NCI-H1105 treated with DMSO at 0.1 percent for 48 hours (cell line): Measurements from ENCODE around the gene EEFSEC.
A peak's percentile ranks its signal among the peaks of the same experiment; 100 is the strongest.

Experiments used
- DNase-seq: peaks from one replicate; lab custom pipeline; 2025; lab: John Stamatoyannopoulos, UW

EEFSEC gene, protein sequence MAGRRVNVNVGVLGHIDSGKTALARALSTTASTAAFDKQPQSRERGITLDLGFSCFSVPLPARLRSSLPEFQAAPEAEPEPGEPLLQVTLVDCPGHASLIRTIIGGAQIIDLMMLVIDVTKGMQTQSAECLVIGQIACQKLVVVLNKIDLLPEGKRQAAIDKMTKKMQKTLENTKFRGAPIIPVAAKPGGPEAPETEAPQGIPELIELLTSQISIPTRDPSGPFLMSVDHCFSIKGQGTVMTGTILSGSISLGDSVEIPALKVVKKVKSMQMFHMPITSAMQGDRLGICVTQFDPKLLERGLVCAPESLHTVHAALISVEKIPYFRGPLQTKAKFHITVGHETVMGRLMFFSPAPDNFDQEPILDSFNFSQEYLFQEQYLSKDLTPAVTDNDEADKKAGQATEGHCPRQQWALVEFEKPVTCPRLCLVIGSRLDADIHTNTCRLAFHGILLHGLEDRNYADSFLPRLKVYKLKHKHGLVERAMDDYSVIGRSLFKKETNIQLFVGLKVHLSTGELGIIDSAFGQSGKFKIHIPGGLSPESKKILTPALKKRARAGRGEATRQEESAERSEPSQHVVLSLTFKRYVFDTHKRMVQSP

DNA sequence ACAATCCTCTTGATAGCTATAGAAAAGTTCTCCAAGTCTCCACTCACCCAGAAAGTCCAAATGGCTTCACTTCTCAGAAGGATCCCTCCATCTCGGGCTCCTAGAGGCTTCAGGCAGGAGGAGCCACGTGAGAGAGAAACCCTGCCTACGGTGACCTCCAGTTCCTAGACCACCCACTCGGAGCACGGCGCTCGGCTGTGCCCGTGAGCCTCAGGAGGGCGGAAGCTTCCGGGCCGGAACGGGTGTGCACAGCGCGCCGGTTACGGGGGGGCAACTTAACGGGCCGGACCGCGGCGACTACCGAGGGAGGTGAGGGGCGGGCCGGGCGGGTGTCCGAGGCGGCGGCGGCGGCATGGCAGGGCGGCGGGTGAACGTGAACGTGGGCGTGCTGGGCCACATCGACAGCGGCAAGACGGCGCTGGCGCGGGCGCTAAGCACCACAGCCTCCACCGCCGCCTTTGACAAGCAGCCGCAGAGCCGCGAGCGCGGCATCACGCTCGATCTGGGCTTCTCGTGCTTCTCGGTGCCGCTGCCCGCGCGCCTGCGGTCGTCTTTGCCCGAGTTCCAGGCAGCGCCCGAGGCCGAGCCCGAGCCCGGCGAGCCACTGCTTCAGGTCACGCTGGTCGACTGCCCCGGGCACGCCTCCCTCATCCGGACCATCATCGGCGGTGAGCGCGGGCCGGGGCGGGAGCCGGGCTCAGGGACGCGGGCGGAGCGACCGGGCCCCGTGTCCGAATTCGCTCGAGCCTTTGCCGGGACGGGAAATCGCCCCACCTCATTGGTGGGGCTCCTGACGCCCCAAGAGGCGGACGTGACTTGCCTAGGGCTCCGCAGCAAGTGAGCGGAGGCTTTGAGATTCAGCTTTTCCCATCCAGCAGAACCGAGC lies at the start of gene EEFSEC:
Gene EEFSEC (plus strand): TSS at position 326 of the 886 bp plus-strand sequence. CDS start 27 bp downstream, at position 353.
- peak; percentile 85 for DNase-seq

DNA sequence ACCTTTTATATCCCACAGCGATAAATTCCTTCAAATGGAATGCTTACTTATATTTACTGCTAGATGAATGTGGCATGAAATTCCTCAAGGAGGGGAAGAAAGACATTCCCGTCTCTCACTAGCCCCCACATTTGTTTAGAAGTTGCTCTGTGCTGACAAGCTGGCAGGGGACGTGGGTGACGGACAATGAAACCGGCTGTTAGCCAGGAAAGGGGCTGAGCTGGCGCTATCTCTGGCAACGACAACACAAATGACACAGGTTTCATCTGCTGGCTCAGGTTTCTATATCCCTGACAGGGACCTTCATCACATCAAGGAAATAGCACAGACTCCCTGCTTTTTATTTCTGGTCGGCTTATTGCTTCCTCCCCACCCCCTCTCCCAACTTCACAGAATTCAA lies 45.4 kb upstream of the EEFSEC start:
- no peak for DNase-seq

DNA sequence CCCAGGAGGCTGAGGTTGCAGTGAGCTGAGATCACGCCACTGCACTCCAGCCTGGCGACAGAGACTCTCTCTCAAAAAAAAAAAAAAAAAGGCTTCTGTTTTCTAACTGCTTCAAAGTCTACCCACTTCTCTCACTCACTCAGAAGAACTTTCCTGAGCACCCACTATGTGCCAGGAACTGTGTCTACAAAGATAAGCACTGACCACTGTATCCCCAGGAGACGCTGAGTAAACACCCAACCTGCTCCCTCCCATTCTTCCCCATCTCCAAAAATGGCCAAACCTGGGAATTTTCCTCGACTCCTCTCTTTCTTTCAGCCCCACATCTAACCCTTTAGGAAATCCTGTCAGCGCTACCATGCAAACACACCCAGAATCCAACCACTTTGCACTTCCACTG lies 42.1 kb upstream of the EEFSEC start:
- DNase-seq: no peak

DNA sequence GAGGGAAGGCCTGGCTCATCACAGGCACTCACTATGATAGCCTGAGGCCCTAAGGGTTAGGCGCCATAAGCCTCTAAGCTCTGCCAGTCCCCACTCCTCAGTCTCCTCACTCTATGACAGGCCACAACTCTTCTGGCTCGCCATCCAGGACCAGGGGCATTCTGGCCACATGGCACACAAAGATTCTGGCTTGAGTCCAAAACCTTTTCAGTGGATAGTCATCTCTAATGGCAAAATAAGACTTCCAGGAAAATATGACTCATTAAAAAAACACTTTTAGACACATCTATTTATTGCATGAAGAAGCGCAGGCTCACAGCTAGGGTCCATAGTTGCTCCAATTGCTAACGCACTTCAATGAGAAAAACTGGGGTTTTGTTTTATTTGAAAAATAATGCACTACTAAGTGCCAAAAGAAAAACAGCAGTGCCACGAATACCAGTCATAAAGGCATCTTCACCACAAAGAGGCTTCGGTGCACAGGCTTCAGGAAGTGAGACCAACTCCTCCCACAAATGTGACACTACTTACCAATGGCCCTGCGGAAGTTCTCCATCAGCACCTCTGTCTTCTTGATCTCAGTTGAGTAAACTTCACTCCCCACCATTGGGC lies 40.8 kb upstream of the EEFSEC start:
- peak; percentile 5 for DNase-seq

DNA sequence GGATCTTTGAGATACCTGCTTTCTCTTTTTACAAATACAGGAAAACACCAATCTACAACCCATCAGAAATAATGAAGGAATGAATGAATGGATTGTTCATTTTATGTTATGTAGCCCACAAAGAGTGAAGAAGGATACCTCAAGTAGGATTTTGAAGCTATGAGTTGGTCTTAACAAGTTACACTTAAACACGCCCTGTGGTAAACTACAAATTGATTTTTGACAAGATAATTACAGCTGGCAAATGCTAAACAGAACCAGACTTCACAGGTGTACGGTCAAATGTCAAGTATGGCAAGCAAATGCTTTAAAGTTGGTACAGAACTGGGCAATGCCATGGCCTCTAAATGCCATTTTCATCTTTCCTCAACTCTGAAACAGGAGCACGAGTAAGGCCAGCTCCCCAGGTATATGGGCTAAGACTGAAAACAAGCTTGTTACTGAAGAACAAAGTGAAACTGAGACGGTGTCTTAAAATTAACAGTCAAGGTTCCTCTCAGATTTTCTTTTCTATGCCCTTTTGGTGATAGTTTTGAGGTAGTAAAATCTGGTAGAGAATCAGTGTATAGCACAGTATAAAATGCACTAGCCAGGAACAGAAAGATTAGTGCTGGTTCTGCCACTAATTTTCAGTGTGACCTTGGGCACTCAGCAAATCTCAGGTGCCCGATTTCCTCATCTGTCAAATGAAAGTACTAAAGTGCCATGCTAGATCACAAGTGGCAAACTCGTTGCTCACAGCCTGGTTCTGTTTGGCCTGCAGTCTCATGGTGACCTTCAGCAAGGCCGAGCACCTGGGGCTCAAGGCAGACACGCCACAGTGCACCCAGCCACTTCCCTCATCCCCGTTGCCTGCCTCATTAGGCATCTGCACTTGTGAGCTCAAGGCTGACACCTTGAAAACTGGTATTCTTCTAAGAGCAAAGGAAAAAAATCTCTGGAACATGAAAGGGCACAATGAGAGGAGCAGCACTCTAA lies 39.2 kb upstream of the EEFSEC start:
- no peak for DNase-seq

DNA sequence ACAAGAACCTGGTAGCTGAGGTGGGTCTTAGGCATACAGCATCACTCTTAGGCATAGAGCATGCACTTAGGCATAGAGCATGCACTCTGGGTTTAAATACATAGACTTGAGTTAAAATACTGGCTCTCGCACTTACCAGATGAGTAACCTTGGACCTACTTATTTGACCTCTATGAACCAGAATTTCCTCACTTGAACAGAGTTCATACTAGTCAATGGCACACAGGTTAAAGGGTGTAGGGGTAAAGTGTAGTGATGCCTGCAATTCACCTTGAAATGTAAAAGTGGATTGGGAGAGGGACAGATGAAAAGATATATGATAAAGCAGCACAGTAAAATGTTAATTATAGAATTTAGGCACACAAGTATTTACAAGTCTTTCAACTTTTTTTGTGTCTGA lies 31.3 kb upstream of the EEFSEC start:
- DNase-seq: no peak

DNA sequence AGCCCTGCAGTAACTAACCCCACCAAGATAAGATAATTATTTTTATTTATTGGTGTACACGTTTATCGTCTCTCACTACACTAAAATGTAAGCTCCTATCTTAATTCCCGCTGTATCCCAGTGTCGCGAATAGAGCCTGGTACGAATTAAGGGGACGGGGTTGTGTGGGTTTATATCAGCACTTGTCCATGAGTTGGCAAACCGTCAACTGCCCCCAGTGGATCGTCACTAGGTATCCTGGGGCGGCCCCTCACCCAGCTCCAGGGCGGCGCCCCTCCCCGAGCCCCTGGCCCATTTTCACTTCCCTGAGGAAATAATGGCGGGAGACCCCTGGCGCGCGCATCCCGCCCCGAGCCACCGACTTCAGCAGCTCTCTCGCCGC lies 30.1 kb upstream of the EEFSEC start:
- DNase-seq: no peak

DNA sequence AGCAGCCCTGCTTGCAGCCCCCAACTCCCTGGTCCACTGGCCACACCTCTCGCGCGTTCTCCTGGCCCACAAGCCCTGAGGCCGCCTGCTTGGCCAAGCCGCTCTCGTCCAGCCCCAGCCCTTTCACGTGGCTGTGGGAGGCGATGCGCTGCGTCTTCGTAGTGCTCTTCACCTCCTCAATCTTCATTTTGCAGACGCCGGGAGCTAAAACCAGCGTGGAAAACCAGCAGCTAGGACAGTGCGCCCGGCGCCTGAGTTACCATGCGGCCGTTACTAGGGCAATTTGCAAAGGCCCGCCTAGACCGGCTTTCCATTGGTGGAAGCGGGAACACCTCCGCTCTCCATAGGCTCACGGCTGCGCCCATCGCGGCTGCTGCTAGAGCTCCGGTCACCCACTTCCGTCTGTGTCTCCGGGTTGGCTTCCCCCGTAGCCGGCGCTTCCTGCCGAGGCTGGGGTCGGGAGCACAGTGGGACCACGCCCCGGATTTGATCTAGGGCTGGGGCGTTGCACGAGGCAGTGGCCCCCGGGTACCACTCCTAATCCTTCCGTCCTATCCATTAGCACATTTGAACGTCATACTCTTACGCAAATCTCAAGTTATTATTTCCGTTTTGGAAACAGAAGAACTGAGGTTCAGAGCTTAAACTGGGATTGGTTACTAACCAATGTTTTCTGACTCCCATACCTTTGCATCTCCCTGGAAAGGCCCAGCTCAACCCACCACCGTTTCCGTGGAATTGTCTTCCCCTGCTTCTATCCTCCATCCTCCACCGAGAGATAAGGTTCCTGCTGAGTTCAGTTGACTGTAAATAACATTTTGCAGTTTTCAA lies 29.5 kb upstream of the EEFSEC start, which contains the start of gene RUVBL1:
Gene RUVBL1 (minus strand): TSS at position 275 of the 831 bp plus-strand sequence. CDS start 88 bp downstream, at position 187.
- DNase-seq: peak; percentile 100

DNA sequence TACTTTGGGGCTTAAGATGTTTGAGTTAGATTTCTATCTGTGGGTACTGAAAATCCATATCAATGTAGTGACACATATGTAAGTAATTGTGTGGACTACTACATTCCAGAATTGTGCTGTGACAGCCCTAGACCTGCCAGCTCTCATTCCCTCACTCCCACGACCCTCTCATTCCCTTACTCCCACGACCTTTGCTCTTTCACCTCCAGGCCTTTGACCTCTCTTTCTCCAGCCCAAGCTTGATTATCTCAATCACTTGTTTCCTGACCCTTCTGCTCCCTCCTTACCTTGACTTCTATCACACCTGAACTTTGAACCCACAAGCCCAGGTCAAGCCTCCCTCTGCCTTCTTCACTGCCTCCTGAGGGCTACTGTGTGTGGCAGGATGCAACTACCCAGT lies 26.0 kb upstream of the EEFSEC start:
- no peak for DNase-seq

DNA sequence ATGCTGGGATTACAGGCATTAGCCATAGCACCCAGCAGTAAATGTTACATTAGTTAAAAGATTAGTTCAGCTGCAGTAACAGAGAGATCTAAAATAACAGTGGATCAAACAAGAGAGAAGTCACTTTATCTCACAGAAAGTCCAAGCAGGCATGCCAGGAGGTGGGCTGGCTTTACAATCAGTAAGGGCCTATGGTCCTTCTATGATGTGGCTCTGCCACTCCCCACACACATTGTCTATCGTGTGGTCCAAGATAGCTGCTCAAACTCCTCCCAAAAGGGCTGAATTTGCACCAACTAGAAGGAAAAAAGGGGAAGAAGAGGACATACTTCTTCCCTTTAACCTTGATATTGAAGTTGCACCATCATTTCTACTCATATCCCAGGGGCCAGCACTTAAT lies 25.0 kb upstream of the EEFSEC start:
- no peak for DNase-seq

DNA sequence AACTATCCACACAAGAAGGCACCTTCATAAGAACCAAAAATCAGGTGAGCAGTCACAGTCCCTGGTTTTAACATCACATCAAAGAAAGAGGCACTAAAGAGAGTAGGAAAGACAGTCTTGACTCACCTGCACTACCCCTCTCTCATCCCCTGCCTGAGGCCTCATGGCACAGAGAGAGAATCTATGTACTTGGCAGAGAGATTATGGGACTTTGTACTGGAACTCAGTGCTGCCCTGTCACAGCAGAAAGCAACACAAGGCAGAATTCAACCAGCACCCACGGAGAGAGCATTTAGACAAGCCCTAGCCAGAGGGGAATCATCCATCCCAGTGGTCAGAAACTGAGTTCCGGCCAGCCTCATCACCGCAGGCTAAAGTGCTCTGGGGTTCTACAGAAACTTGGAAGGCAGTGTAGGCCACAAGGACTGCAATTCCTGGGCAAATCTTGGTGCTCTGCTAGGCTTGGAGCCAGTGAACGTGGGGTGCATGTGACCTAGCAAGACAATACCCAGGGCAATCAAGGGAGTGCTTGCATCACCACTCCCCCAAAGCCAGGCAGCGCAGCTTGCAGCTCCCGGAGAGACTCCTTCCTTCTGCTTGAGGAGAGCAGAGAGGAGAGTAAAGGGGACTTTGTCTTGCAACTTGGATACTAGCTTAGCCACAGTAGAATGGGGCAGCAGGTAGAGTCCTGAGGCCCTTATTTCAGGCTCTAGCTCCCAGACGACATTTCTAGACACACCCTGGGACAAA lies 21.2 kb upstream of the EEFSEC start:
- DNase-seq: no peak

DNA sequence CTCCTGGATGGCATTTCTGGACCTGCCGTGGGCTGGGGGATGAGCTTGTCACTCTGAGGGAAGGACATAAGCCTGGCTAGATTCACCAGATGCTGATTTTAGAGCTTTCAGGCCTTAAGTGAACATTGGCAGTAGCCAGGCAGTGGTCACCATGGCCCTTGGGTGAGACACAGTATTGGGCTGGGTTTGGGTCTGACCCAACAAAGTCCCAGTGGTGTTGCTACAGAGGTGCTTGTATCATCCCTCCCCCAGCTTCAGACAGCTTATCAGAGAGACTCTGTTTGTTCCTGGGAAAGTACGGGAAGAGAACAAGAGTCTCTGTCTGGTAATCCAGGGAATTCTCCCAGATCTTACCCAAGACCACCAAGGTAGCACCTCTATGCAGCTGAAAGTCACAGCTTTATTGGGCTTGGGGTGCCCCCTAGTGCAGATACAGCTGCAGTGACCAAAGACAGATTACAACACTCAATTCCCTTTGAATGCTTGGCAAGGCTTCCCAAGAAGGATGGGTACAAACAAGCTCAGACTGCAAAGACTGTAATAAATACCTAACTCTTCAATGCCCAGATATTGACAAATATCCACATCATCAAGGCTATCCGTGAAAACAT lies 19.9 kb upstream of the EEFSEC start:
- DNase-seq: peak; percentile 69

DNA sequence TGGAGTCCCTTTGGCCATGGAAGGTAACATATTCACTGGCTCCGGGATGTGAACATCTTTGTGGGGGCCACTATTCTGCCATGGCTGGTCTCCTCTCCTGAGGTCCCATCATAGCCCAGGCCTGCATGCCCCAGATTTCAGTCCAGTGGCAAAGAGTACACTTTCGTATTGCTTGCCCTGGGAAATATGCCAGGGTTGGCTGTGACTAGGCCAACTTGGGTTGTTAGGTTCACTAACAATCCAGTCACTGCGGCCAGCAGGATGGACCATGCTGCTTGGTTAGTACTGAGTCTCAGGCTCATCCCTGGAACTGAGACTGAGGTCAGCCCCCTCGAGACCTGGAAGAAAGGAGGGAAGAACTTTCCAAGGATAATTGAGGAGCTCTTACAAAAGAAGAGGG lies 9.8 kb upstream of the EEFSEC start:
- DNase-seq: no peak

DNA sequence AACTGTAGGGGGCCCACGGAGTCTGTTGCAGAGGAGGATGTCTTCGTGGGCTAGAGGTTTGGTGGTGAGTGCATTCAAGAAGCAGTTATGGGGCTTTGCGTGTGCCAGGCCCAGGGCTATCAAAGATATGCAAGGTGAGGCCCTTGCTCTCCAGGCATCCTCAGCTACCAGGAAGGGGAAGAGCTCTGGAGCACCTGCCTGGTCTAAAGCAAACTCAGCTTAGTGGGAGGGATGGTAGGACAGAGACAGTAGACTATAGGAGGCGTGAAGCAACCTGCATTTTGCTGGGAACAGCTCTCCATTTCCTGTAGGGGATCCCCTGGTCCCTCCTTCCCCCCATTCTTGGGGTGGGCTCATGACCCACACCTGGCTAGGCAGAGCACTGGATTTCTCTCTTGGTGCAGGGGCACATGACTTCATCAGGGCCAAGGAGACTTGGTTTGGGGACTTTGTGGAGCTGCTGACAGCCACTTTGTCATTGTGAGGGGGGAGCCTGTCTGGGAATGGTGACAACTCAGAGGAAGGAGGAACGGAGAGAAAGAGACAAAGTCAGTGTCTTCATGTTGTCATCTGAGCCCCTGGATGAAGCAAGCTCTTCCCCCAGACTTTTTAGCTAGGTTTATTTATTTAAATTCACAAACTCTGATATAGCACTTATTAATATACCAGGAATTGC lies 8.6 kb upstream of the EEFSEC start:
- DNase-seq: no peak

DNA sequence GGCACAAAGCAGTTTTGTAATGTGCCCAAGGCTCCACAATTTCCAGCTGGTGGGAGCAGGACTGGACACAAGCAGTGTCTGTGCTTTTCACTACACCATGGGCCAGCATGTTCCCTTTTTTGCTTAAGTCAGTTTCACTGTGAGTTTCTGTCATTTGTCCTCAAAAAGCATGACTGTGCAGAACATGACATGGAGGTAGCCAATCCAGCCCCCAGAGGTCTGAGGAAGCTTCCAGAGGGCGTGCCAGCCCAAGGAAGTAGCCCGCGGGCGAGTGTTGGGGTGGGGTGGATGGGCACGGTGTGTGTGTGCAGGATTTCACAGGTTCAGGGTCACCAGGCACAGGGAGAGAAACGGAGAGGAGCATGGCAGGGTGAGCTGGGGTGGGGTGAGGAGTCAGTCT lies 8.0 kb upstream of the EEFSEC start:
- no peak for DNase-seq

DNA sequence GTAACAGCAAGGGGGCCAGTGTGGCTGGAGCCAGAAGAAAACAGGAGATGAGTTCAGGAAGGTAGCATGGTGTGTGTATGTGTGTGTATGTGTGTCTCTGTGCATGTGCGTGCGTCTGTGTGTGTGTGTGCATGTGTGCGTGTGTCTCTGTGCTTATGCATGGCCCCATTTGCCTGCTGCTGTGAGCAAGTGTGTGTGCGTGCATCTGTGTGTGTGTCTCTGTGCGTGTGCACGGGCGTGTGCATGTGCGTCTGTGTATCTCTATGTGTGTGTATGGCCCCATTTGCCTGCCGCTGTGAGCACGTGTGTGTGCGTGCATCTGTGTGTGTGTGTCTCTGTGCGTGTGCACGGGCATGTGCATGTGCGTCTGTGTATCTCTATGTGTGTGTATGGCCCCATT lies 7.1 kb upstream of the EEFSEC start:
- no peak for DNase-seq

DNA sequence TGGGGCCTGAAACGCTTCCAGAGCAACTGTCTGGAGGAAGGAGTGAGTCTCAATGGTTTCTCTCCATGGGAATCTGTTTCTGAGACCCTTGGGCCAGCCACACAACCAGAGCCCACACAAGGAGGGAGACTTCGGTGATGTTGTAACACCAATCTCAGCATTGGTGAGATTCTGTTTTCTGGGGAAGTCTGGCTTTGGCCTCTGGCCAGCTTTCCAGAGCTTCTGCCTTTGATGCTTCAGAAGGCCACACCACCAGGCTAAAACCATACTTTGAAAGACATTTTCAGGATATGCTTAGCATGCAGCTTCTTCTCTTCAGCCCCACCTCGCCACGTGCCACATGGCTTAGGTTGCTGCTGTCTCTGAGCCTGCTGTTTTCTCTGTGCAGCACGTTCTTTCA lies 3.6 kb upstream of the EEFSEC start:
- DNase-seq: no peak

DNA sequence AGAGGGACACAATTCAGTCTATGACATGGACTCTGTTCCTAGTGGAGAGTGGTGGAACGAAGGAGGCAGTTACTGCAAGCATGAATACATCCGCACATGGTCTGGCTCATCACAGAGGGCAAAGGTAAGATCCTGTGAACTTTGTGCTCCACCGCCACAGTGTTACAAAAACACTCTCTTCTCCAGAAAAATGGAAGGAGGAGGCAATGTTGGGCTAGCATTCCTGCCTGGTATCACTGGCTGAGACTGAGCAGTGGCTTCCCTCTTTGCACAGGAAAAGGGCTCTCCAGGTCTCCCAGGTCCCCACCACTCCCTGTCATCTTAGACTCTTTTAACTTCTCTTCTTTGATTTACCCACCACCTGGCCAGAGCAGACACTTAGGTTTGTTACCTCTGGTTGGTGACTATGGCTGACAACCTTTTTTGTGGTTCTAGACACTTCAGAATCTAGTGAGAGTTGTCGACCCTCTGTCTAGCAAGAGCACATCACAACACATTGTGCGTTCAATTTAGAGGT lies 1.5 kb upstream of the EEFSEC start:
- DNase-seq: no peak
